Breast epithelium (tissue), 4 donors: ENCODE results near the gene TMEM255B. TPM values are rescaled to one million over a fixed set of nuclear protein-coding genes. Genes with fewer than 3 reads are reported as not detected.

ENCODE experiments used
- DNase-seq, 2 donors: peaks; one replicate each; pipeline ENCODE4 v3.0.0-alpha.2; 2019; ENCODE audit warnings: low spot score in 2 of 2
- H3K27ac ChIP-seq, 2 donors: fragments of 200-600 bp; sonication (generic) in 1 of 2; one replicate each; pipeline ENCODE4 v1.5.1; 2016 to 2019; ENCODE audit warnings: mild to moderate bottlenecking in 1 of 2
- H3K27me3 ChIP-seq, 2 donors: fragments of 200-600 bp; sonication (generic) in 1 of 2; one replicate each; pipeline versions ENCODE4 v1.5.1 to v1.6.0; 2017 to 2019; ENCODE audit warnings: control low read depth in 1 of 2, mild to moderate bottlenecking in 1 of 2
- H3K36me3 ChIP-seq: fragments of 200-600 bp; one replicate; pipeline ENCODE4 v1.5.1; 2019
- H3K4me1 ChIP-seq, 2 donors: fragments of 200-600 bp; sonication (generic); one replicate each; pipeline ENCODE4 v1.5.1; 2016 to 2019; ENCODE audit warnings: control low read depth in 1 of 2
- H3K4me3 ChIP-seq, 3 donors: fragments of 200-600 bp; sonication (generic); 1 replicate in 2 of 3; 2 replicates in 1 of 3; pipeline ENCODE4 v1.5.1; 2016 to 2019; ENCODE audit warnings: mild to moderate bottlenecking in 3 of 3, moderate library complexity in 2 of 3
- H3K9me3 ChIP-seq, 2 donors: fragments of 200-600 bp; sonication (generic) in 1 of 2; one replicate each; pipeline ENCODE4 v1.5.1; 2016 to 2019; ENCODE audit warnings: control low read depth in 1 of 2
- POLR2A ChIP-seq: fragments of 450-650 bp; IDR thresholded peaks from one replicate; pipeline ENCODE4 v1.6.1; 2016; ENCODE audit warnings: antibody characterized with exemption, mild to moderate bottlenecking, moderate library complexity
- POLR2AphosphoS5 ChIP-seq, 3 donors: sonication (generic); formaldehyde crosslinking; IDR thresholded peaks; one replicate each; pipeline ENCODE4 v1.6.1; 2017; ENCODE audit warnings: antibody characterized with exemption in 3 of 3
- intact Hi-C: fragments of 100-400 bp; cut with DNase I; formaldehyde crosslinking; loops from one replicate; pipeline ENCODE4 v1.15.1; 2023; ENCODE audit warnings: low total_unique reads
- total RNA-seq, 3 donors: library from RNA; depleted of rRNA; stranded (reverse); fragments of >200 nt; gene quantifications; one replicate each; pipeline ENCODE4 v1.1.0, GENCODE V29; 2016
- TF ChIP-seq, protein P1 (sequence below), 3 donors: fragments of 450-650 bp; IDR thresholded peaks; one replicate each; pipeline ENCODE4 v1.5.1; 2016 to 2017; ENCODE audit warnings: antibody characterized with exemption in 3 of 3, mild to moderate bottlenecking in 3 of 3, moderate library complexity in 3 of 3

The TMEM255B gene
- total RNA-seq, 3 donors from 2014 or later: 2.3 to 11.8 (median 5.2) TPM

DNA sequence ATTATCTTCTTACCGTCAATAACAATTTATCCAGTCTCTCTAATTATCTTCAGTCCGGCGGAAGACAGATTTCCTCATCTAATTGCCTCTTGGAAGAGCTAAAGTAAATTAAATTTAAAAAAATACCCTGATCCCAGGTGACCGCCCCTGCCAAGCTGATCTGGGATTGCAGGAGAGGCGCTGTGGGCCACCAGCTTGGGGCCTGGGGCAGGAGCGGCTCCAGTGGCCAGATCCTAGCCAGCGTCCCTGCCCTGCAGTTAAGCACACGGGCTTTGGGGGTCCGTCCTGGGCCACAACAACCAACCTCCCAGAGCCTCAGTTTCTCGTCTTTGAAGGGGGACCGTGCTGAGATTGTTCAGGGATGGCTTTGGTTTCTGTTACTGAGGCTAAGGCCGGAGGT lies 12.4 kb upstream of the TMEM255B start:
- H3K27ac ChIP-seq: no peak overlapping the region
- no peak for DNase-seq

DNA sequence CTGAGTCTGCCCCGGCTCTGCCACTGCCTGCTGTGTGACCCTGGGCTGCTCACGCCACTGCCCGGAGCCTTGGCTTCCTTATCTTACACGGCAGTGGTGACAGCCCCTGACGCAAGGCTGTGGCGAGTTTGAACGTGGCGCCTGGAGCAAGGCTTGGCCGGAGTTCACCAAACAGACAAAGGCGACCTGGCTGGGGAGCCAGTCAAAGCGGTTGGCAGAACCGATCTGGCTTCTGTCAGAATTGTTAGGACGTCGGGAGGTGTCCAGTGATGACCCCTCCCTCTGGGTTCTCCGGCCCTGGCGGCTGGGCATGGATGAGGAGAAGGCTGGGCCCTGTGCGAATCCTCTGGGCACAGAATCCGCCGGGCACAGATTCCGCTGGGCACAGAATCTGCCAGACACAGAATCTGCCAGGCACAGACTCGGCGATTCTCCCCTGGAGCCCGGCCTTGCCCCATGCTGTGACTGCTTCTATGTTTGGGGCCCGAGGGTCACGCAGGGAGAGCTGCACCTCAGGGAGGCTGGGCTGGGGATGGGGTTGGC lies 11.7 kb upstream of the TMEM255B start:
- no peak for DNase-seq
- Histone ChIP-seq H3K36me3 (no peaks in the 10 kb centered on the region), H3K27me3 (peaks cover 0 to 7% of the 10 kb centered on the region in 2 donors), H3K9me3 (no peaks in the 10 kb centered on the region), H3K4me1 (no peaks in the 10 kb centered on the region), H3K27ac (no peak overlapping the region), H3K4me3 (no peak overlapping the region)
- no peak for TF ChIP-seq POLR2A
- TF ChIP-seq POLR2AphosphoS5 (IDR thresholded peaks at IDR 0.05): no peak
- TF ChIP-seq, protein P1, sequence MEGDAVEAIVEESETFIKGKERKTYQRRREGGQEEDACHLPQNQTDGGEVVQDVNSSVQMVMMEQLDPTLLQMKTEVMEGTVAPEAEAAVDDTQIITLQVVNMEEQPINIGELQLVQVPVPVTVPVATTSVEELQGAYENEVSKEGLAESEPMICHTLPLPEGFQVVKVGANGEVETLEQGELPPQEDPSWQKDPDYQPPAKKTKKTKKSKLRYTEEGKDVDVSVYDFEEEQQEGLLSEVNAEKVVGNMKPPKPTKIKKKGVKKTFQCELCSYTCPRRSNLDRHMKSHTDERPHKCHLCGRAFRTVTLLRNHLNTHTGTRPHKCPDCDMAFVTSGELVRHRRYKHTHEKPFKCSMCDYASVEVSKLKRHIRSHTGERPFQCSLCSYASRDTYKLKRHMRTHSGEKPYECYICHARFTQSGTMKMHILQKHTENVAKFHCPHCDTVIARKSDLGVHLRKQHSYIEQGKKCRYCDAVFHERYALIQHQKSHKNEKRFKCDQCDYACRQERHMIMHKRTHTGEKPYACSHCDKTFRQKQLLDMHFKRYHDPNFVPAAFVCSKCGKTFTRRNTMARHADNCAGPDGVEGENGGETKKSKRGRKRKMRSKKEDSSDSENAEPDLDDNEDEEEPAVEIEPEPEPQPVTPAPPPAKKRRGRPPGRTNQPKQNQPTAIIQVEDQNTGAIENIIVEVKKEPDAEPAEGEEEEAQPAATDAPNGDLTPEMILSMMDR (IDR thresholded peaks at IDR 0.05): no peak
- intact Hi-C loops: no loop called here

More for the DNA sequence above, 12.4 kb upstream of the TMEM255B start:
- intact Hi-C loops: no loop called here
- Histone ChIP-seq H3K27me3 (peaks cover 0 to 13% of the 10 kb centered on the region in 2 donors), H3K9me3 (no peaks in the 10 kb centered on the region), H3K36me3 (no peaks in the 10 kb centered on the region), H3K4me3 (no peak overlapping the region), H3K4me1 (no peaks in the 10 kb centered on the region)
- no peak for TF ChIP-seq POLR2AphosphoS5 (IDR thresholded peaks at IDR 0.05)
- no peak for TF ChIP-seq POLR2A
- TF ChIP-seq, protein P1 (IDR thresholded peaks at IDR 0.05): no peak

DNA sequence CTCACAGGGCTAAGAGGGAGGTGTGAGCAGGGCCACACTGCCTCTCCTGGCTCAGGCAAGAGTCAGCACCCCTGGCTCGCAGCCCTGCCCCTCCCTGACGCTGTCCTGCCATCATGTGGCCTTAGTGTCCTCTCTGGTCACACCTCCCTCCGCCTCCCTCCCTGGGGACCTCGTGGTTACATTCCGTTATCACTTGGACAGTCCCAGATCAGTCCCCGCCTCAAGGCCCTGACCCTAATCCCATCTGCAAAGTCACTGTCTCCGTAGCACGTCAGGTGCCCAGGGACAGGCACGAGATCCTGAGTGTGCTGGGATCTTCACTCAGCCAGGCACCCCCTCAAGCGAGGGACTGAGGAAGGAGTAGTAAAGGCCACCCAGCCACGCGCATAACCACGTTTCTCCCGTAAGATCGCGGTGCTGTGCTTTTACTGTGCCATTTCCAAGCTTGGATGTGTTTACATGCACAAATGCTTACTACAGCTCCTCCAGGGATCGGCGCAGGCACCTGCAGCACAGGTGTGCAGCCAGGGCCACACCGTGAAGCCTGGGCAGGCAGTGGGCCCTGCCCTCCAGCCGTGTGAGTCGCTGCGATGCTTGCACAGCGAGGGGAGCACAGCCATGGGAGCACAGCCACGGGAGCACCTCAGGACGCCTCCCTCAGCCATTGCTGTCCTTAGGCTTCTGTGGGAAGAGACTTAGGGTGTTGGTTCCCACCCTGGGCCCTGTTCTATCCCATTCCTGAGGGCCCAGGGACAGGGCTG lies 10.7 kb upstream of the TMEM255B start:
- no peak for DNase-seq
- TF ChIP-seq POLR2A (no peak), POLR2AphosphoS5 (IDR thresholded peaks at IDR 0.05) (no peak)
- TF ChIP-seq, protein P1 (IDR thresholded peaks at IDR 0.05): no peak
- no peaks in the 10 kb centered on the region for H3K9me3 ChIP-seq
- no peak overlapping the region for H3K4me3 ChIP-seq
- H3K36me3 ChIP-seq: no peaks in the 10 kb centered on the region
- no peak overlapping the region for H3K27ac ChIP-seq
- no peaks in the 10 kb centered on the region for H3K4me1 ChIP-seq
- no peaks in the 10 kb centered on the region for H3K27me3 ChIP-seq
- intact Hi-C loops: no loop called here

DNA sequence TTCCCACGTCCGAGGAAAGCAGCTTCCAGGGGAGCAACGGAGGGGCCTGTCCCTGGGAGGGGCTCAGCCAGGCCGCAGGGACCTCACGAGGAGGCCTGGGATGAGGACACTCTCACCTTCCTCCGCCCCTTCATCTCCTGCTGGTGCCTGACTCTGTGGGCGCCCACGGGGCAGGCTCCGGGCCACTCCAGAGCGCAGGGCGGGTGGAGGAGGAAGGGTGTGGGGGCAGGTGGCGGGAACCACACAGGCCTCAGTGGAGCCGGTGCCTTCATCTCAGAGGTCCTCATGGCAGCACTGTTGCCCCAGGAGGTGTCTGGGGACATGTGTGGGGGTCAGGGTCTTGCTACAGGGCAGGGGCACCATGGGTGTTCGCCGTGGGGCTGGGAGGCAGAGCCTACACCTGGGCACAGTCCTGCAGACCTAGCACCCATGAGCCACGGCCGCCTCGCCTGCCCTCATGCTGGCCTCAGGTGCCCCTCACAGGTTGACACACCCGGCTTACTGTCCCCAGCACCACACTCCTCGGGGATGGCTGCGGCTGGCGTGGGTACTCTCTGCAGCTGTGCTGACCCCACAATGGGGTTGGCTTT lies 10.1 kb upstream of the TMEM255B start:
- intact Hi-C loops: no loop called here
- no peaks in the 10 kb centered on the region for H3K4me1 ChIP-seq
- no peak overlapping the region for H3K27ac ChIP-seq
- no peaks in the 10 kb centered on the region for H3K36me3 ChIP-seq
- H3K27me3 ChIP-seq: no peaks in the 10 kb centered on the region
- no peak for DNase-seq
- no peak overlapping the region for H3K4me3 ChIP-seq
- TF ChIP-seq POLR2AphosphoS5 (IDR thresholded peaks at IDR 0.05) (no peak), POLR2A (no peak)
- TF ChIP-seq, protein P1 (IDR thresholded peaks at IDR 0.05): no peak
- H3K9me3 ChIP-seq: no peaks in the 10 kb centered on the region

DNA sequence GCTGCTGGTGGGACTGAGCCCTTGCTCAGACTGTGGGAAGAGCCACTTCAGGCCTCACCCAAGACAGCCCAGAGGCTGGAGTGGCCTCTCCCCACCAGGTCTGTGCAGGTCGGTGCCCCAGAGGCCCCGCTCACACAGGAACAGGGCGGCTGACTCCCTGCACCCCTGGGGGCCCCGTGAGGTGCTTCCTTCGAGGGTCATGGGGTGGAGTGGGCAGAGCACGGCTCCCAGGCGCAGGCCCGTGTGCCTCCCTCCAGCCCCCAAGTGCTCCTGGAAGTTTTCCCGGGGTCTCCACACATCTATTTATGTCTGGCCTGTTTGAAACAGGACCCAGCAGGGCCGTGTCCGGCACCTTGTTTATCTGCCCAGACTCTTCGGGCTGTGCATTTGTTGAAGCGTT lies 9.5 kb upstream of the TMEM255B start:
- Histone ChIP-seq H3K9me3 (no peaks in the 10 kb centered on the region), H3K4me1 (no peaks in the 10 kb centered on the region), H3K27me3 (no peaks in the 10 kb centered on the region), H3K36me3 (no peaks in the 10 kb centered on the region), H3K4me3 (no peak overlapping the region), H3K27ac (no peak overlapping the region)
- DNase-seq: no peak
- TF ChIP-seq POLR2AphosphoS5 (IDR thresholded peaks at IDR 0.05) (no peak), POLR2A (no peak)
- TF ChIP-seq, protein P1 (IDR thresholded peaks at IDR 0.05): no peak
- intact Hi-C loops: no loop called here
